HCT116 (cell line): ENCODE data around the gene TPM4. TPM values are rescaled to one million over a fixed set of nuclear protein-coding genes. Genes with fewer than 3 reads are reported as not detected.
A peak's percentile ranks its signal among the peaks of the same experiment; 100 is the strongest.

Experiments
- ATAC-seq: fragments of 200-7000 bp; cut with Tn5 transposase; 2 replicates; pipeline ENCODE4 v1.9.1; 2020; ENCODE audit warnings: mild to moderate bottlenecking, moderate library complexity
- BruUV-seq: library from RNA; stranded (reverse); fragments of 400-500 nt; replicated peaks from 2 replicates; lab custom pipeline; 2021; lab: Mats Ljungman, UMichigan
- CTCF ChIA-PET: fragments of 300-600 bp; sonication (Branson Sonifier 250); formaldehyde crosslinking; loops from one replicate; lab custom pipeline; 2021; ENCODE audit warnings: antibody characterized with exemption; lab: Charles Lee
- POLR2A ChIA-PET: fragments of 300-600, 350-600 bp; sonication (Branson Sonifier 250); formaldehyde crosslinking; loops from one replicate; lab custom pipeline; 2021; ENCODE audit warnings: antibody characterized with exemption; lab: Charles Lee
- RAD21 ChIA-PET, 2 experiments: fragments of 300-600 bp; sonication (Branson Sonifier 250); formaldehyde crosslinking; loops; one replicate each; lab custom pipeline; 2023; ENCODE audit warnings: low total read pairs in 2 of 2; ENCODE audit not compliant: uncharacterized antibody in 2 of 2, unreplicated experiment in 2 of 2, low non-redundant PET in 1 of 2; lab: Charles Lee
- DNase-seq: peaks from one replicate; pipeline ENCODE4 v3.0.0-alpha.2; 2010; ENCODE audit warnings: low read depth, low spot score
- H2AFZ ChIP-seq: fragments of 200-600 bp; shearing (Covaris generic), sonication (generic); 2 replicates; pipeline ENCODE4 v1.6.1; 2017; ENCODE audit warnings: low read depth, mixed run types, mixed read lengths, antibody characterized with exemption, low read length; ENCODE audit not compliant: poor library complexity, severe bottlenecking
- H3K27ac ChIP-seq: 2 replicates; pipeline ENCODE4 v1.5.1; 2012; ENCODE audit warnings: low read depth, low read length
- H3K27me3 ChIP-seq: fragments of 200-600 bp; sonication (generic); 2 replicates; pipeline ENCODE4 v1.6.1; 2016; ENCODE audit warnings: mixed run types, low read length, mixed read lengths; ENCODE audit not compliant: insufficient read depth
- H3K36me3 ChIP-seq, 2 experiments: fragments of 200-500 bp in 1 of 2; fragments of 200-600 bp in 1 of 2; sonication (Bioruptor generic) in 1 of 2; sonication (generic) in 1 of 2; 2 replicates each; pipeline versions ENCODE4 v1.5.1 to v1.6.1; 2014 to 2016; ENCODE audit warnings: low read length in 2 of 2, inconsistent platforms in 1 of 2, mixed read lengths in 1 of 2, mixed run types in 1 of 2; ENCODE audit not compliant: insufficient read depth in 2 of 2, control insufficient read depth in 1 of 2
- H3K4me1 ChIP-seq, 2 experiments: fragments of 200-600 bp in 1 of 2; sonication (generic) in 1 of 2; 2 replicates each; pipeline versions ENCODE4 v1.5.1 to v1.6.1; 2012 to 2017; ENCODE audit warnings: low read length in 2 of 2, inconsistent platforms in 1 of 2, mild to moderate bottlenecking in 1 of 2, mixed read lengths in 1 of 2, mixed run types in 1 of 2, moderate library complexity in 1 of 2; ENCODE audit not compliant: insufficient read depth in 2 of 2, control insufficient read depth in 1 of 2
- H3K4me2 ChIP-seq: fragments of 200-600 bp; sonication (generic); 2 replicates; pipeline ENCODE4 v1.6.1; 2017; ENCODE audit warnings: mixed run types, low read length, mixed read lengths
- H3K4me3 ChIP-seq, 2 experiments: fragments of 200-600 bp in 1 of 2; sonication (generic) in 1 of 2; replicated peaks in 1 of 2; 2 replicates each; pipeline ENCODE4 v1.5.1; 2011 to 2016; ENCODE audit warnings: low read length in 2 of 2, control low read depth in 1 of 2, low read depth in 1 of 2, mild to moderate bottlenecking in 1 of 2, mixed read lengths in 1 of 2, mixed run types in 1 of 2
- H3K79me2 ChIP-seq: fragments of 200-600 bp; sonication (generic); 2 replicates; pipeline ENCODE4 v1.6.1; 2017; ENCODE audit warnings: mild to moderate bottlenecking, mixed run types, low read length, moderate library complexity, mixed read lengths; ENCODE audit not compliant: insufficient read depth
- H3K9ac ChIP-seq: fragments of 200-600 bp; sonication (generic); 2 replicates; pipeline ENCODE4 v1.6.1; 2016; ENCODE audit warnings: low read length, mixed read lengths
- H3K9me2 ChIP-seq: fragments of 200-600 bp; sonication (generic), shearing (Covaris generic); 2 replicates; pipeline ENCODE4 v1.6.1; 2017; ENCODE audit warnings: mixed run types, mild to moderate bottlenecking, moderate library complexity; ENCODE audit not compliant: insufficient read depth
- H3K9me3 ChIP-seq, 2 experiments: fragments of 200-500 bp in 1 of 2; fragments of 200-600 bp in 1 of 2; sonication (Bioruptor generic) in 1 of 2; sonication (generic) in 1 of 2; 2 replicates each; pipeline ENCODE4 v1.6.1; 2014 to 2017; ENCODE audit warnings: low read length in 2 of 2, mixed read lengths in 2 of 2, inconsistent platforms in 1 of 2, low read depth in 1 of 2, mild to moderate bottlenecking in 1 of 2, mixed run types in 1 of 2, moderate library complexity in 1 of 2; ENCODE audit not compliant: control insufficient read depth in 1 of 2, insufficient read depth in 1 of 2
- H4K20me1 ChIP-seq: fragments of 200-600 bp; sonication (generic), shearing (Covaris generic); 2 replicates; pipeline ENCODE4 v1.6.1; 2017; ENCODE audit warnings: mixed run types, mild to moderate bottlenecking, moderate library complexity; ENCODE audit not compliant: insufficient read depth
- CTCF ChIP-seq, 3 experiments: fragments of 200-600 bp in 1 of 3; sonication (generic) in 1 of 3; IDR thresholded peaks in 2 of 3; conservative IDR thresholded peaks in 1 of 3; 2 replicates each; pipeline ENCODE4 v1.5.1; 2012 to 2017; ENCODE audit warnings: low read depth in 2 of 3, low read length in 2 of 3, antibody characterized with exemption in 1 of 3, borderline replicate concordance in 1 of 3, control low read depth in 1 of 3, mild to moderate bottlenecking in 1 of 3, mixed read lengths in 1 of 3, mixed run types in 1 of 3, moderate library complexity in 1 of 3; ENCODE audit not compliant: insufficient read depth in 1 of 3
- JUND ChIP-seq: IDR thresholded peaks from 2 replicates; pipeline ENCODE4 v1.6.1; 2012
- POLR2A ChIP-seq: IDR thresholded peaks from 2 replicates; pipeline ENCODE4 v1.7.0; 2011; ENCODE audit warnings: borderline replicate concordance; ENCODE audit not compliant: insufficient read depth, insufficient read length; ENCODE audit errors: extremely low read depth
- POLR2AphosphoS5 ChIP-seq: IDR thresholded peaks from 2 replicates; pipeline ENCODE4 v1.6.1; 2011; ENCODE audit warnings: mild to moderate bottlenecking, low read depth, low read length, moderate library complexity
- SIN3A ChIP-seq: IDR thresholded peaks from 2 replicates; pipeline ENCODE4 v1.6.1; 2012; ENCODE audit warnings: low read depth
- SRF ChIP-seq: IDR thresholded peaks from 2 replicates; pipeline ENCODE4 v1.6.1; 2012; ENCODE audit warnings: low read depth
- TCF7L2 ChIP-seq: IDR thresholded peaks from 2 replicates; pipeline ENCODE4 v1.7.0; 2011; ENCODE audit warnings: borderline replicate concordance, inconsistent platforms; ENCODE audit not compliant: insufficient read depth, insufficient read length; ENCODE audit errors: extremely low read depth
- YY1 ChIP-seq: IDR thresholded peaks from 2 replicates; pipeline ENCODE4 v1.6.1; 2011; ENCODE audit warnings: low read length, low read depth, moderate library complexity, mild to moderate bottlenecking; ENCODE audit not compliant: insufficient replicate concordance; ENCODE audit errors: extremely low read depth
- ZFX ChIP-seq: fragments of 450-650 bp; IDR thresholded peaks from 2 replicates; pipeline ENCODE4 v1.6.1; 2017
- intact Hi-C: fragments of 100-400 bp; cut with micrococcal nuclease; formaldehyde crosslinking; loops from 2 replicates; pipeline ENCODE4 v1.10.0; 2022
- total RNA-seq: library from RNA; stranded (reverse); gene quantifications from one replicate; pipeline ENCODE4 v1.2.1, GENCODE V29; 2021; ENCODE audit not compliant: unreplicated experiment
- TF ChIP-seq, protein P1 (sequence below): IDR thresholded peaks from 2 replicates; pipeline ENCODE4 v1.6.1; 2012

TPM4 gene
- total RNA-seq, 1 experiment from 2014 or later, result 275 TPM

DNA sequence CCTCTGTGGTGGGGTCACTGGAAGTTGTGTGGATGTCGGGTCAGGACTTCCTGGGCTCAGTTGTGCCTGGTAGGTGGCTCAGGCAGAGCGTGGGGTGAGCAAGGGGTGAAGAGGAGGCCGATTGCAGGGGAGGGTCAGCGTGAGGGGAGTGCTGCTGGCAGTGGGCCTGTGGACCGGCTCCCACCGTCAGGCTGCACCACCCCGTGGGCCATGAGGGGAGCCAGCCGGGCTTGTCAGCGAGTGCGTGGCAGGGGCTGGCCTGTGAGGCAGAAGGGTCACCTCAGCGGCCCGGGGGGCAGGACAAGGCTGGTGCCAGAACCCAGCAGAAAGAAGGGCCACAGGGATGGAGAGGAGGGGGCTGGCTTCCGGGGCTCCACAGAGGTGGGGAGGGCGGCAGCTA lies 48.7 kb downstream of the TPM4 start:
- no peak overlapping the region for H2AFZ ChIP-seq
- intact Hi-C loops, result no loop called here
- no peak for DNase-seq
- peak; percentile 21; the same call in 1 of the 2 replicates for ATAC-seq
- no peaks in the 10 kb centered on the region for H3K9me2 ChIP-seq
- no peaks in the 10 kb centered on the region for H4K20me1 ChIP-seq
- CTCF ChIA-PET, result no interaction called here
- no TSS peak for BruUV-seq
- no peak overlapping the region for H3K4me2 ChIP-seq
- POLR2A ChIA-PET, result no interaction called here
- RAD21 ChIA-PET, result no interaction called here
- H3K4me1 ChIP-seq, result no peaks in the 10 kb centered on the region
- H3K9me3 ChIP-seq, result no peaks in the 10 kb centered on the region
- H3K4me3 ChIP-seq, result no peak overlapping the region
- no peaks in the 10 kb centered on the region for H3K27me3 ChIP-seq
- H3K36me3 ChIP-seq, result peaks cover 44 to 59% of the 10 kb centered on the region in 2 experiments
- H3K9ac ChIP-seq, result no peak overlapping the region
- no peak overlapping the region for H3K27ac ChIP-seq
- no peak for TF ChIP-seq SIN3A
- TF ChIP-seq YY1, result no peak
- no peak for TF ChIP-seq CTCF (IDR thresholded peaks at IDR 0.05 in 2 of 3, conservative IDR thresholded peaks at IDR 0.05 in 1 of 3; ENCODE audit: borderline replicate concordance in 1 of 3, insufficient read depth in 1 of 3, low read depth in 2 of 3, low read length in 2 of 3)
- TF ChIP-seq POLR2A, result no peak
- no peak for TF ChIP-seq TCF7L2
- no peak for TF ChIP-seq POLR2AphosphoS5
- TF ChIP-seq, protein P1, sequence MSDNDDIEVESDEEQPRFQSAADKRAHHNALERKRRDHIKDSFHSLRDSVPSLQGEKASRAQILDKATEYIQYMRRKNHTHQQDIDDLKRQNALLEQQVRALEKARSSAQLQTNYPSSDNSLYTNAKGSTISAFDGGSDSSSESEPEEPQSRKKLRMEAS, result no peak
- no peak for TF ChIP-seq JUND
- no peak for TF ChIP-seq SRF
- no peak for TF ChIP-seq ZFX
- peaks cover 4% of the 10 kb centered on the region; the same call in 1 of the 2 replicates for H3K79me2 ChIP-seq
